GM03348 (cell line): ENCODE measurements around the gene MC1R.
"Not testable (repeated sequence)": the region's sequence is repeated elsewhere in the genome, so short reads cannot be mapped to it uniquely, and the experiment has no call there.

Experiments used
- DNase-seq: peaks from one replicate; pipeline ENCODE4 v3.0.0; 2012; ENCODE audit warnings: low spot score

The MC1R gene

DNA sequence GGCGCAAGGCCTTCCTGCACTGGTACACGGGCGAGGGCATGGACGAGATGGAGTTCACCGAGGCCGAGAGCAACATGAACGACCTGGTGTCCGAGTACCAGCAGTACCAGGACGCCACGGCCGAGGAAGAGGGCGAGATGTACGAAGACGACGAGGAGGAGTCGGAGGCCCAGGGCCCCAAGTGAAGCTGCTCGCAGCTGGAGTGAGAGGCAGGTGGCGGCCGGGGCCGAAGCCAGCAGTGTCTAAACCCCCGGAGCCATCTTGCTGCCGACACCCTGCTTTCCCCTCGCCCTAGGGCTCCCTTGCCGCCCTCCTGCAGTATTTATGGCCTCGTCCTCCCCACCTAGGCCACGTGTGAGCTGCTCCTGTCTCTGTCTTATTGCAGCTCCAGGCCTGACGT, 17.0 kb downstream of the MC1R start:
- DNase-seq: not testable (repeated sequence)

DNA sequence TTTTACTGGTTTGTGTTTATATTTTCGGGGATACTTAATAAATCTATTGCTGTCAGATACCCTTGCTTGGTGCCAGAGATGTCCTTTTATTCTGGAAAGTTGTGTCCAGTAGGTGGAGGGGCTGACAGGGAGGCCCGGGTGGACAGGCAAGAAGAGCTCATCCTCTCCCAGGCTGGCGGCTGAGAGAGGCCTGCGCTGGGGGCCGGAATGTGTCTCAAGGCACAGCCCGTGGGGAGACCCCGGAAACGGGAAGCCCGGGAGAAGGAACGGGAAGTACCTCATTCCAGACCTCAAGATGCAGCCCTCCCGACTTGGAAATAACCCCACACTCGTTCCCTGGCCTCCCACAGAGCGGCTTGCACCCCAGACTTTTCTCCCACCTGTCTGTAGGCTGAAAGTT, 17.4 kb downstream of the MC1R start:
- no peak for DNase-seq

DNA sequence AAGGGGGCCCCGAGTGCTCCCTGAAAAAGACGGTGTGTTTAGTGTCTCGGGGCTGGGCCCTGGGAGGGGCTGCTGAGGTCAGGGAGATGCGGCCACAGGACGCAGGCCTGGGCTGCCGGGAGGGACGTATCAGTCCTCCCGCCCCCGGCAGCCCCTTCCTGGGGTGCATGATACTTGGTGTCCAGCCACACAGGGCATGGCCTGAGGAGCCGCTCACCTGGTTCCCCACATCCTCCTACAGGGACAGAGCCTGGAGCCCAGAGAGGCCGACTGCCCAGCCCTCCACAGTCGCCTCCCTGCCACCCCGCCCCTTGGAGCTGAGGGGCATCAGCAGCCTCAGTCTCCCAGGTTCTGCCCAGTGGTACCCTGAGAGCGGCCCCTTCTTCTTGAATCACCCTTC, 17.8 kb downstream of the MC1R start:
- no peak for DNase-seq

DNA sequence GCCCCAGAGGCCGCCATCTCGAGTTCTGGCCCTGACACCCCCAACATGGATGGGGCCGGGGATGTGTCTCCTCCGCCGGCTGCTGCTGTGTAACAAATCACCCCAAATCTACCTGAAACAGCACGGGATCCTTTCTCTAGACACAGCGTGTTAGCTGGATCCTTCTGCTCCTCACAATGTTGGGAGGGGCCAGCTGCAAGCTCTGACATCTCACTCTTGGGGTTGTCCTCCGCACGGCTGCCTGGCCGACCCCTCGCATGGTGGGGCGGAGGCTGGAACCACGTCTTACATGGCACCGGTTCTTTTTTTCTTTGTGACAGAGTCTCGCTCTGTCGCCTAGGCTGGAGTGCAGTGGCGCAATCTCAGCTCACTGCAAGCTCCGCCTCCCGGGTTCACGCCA, 18.3 kb downstream of the MC1R start:
- no peak for DNase-seq

DNA sequence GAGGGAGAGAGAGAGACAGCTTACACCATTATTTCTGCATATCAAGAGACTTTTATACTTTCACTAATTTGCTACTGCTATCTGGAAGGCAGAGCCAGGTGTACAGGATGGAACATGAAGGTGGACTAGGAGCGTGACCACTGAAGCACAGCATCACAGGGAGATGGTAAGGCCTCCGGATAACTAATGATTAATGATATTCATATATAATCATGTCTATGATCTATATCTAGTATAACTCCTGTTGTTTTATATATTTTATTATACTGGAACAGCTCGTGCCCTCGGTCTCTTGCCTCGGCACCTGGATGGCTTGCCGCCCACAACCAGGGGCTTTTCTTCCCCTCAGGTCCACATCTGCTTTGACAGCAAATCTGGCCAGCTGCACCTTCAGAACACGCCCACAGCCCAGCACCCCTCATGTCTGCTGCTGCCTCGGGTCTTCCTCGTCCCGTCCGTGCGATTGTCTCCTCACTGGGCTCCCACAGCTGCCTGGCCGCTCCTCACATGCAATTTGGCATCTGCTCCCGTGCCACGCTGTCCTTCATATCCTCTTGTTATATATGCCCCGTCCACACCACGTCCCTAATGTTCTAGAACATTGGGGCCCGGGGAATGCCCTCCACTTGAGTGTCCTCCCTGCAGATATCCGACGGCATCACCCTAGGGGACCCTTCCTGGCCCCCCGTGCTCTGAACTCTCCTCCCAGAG, 19.7 kb downstream of the MC1R start:
- DNase-seq: no peak

DNA sequence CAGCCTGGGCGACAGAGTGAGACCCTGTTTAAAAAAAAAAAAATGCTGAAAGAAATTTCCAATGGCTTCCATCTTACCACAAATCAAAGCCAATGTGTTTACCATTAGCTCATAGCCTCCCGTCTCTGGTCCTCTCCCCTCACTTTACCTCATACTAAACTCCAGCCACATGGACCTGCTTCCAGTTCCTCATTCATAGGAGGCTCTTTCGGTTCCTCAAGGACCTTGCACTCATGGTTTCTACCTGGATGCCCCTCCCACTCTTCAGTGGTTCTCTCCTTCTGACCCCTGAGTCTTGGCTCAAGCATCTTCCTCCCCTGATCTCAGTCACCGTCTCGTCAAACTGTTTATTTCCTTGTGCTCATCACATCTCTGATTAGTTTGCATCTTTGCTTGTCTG, 26.1 kb downstream of the MC1R start:
- no peak for DNase-seq

DNA sequence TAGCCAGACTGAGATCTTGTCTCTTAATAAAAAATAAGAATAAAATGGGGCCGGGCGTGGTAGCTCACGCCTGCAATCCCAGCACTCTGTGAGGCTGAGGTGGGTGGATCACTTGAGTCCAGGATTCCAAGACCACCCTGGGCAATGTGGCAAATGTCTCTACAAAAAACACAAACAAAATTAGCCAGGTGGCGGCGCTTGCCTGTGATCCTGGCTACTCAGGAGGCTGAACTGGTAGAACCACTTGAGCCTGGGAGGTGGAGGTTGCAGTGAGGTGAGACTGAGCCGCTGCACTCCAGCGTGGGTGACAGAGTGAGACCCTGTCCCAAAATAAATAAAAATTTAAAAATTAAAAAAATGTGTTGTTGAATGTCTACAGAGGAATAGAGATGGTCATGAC, 27.0 kb downstream of the MC1R start:
- DNase-seq: no peak

DNA sequence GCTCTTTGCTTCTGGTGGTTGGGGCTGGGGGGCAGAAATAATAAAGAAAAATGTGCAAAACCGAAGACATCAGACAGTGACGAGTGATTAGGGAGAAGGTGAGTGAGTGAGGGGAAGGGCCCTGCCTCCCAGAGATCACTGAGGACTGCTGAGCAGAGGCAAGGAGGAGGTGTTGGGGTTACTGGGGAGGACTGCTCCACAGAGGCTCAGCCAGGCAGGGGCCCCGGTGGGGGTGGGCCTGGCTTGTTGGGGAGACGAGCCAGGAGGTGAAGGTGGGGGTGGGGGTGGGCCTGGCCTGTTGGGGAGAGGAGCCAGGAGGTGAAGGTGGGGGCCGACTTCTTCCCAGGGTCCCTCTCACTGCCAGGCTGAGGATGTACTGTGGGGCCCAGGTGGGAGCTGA, 27.9 kb downstream of the MC1R start:
- DNase-seq: no peak

DNA sequence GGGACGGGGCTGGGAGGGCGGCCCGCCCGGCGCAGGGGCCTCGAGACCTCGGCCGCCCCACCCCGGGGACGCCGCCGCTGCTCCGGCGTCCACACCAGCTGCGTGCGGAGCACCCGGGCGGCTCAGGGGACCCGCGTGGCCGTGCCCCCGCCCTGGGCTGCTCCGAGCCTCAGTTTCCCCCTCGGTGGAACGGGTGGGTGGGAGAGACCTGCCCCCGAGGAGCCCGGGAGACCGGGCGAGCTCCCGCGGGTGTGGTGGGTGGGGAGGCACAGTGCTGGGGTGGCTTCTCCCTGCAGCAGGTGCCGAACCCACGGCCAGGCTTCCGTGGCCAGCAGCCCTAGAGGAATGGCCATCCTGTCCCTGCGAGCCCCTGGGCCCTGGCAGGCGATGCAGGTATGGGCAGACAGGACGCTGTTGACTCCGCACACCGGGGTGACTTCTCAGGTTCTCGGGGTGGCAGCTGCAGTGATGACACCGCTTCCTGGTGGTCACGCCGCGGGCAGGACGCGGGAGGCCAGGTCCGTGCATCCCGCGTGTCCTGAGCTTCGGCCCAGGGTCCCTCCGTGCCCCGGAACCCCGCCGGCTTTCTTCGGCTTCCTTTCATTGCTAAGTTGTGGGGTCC, 30.6 kb downstream of the MC1R start:
- peak; percentile 55 for DNase-seq

DNA sequence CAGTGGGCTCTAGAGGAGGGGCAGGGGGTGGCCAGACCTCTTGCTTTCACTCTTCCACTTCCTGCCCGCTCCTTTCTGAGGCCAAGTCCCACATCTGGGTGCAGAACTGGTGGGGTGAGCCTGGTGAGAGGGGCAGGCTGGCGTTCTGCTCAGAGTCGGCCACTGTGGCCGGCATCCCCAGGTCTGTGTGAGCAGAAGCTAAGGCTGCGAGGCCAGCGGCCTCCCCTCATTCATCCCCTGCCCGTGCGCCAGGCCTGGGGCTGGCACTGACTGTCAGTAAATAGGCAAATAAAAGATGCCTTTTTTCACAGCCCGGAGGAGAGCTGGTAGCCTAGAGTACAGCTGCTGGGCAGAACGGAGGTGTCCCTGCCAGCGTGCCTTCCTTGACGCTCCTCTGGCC, 31.1 kb downstream of the MC1R start:
- DNase-seq: no peak

DNA sequence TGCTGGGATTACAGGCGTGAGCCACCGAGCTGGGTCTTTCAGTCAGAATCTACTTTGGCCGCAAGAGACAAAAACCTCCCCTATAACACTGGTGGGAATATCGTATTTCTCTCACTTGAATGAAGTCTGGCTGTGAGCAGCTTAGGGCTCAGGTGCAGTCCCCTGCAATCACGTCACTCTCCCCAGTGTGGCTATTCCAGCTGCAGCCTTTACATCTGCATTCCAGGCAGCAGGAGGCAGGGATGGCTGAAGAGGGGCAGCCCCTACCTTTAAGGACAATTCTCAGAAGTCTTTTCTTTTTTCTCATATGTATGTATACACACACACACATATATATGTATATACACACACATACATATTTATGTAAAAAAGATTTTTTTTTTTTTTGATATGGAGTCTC, 32.8 kb downstream of the MC1R start:
- no peak for DNase-seq

DNA sequence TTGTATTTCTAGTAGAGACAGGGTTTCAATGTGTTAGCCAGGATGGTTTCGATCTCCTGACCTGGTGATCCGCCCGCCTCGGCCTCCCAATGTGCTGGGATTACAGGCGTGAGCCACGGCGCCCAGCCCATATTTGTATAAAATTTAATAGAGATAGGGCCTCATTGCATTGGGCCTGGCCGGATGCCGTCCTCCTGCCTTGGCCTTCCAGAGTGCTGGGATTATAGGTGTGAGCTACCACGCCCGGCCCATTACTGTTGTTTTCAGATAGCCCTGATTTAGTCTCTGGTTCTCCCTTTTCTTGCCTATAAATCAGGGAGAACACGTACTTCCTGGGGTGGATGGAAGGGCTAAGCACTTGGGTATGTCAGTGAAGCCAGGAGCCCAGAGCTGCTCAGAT, 33.4 kb downstream of the MC1R start:
- DNase-seq: no peak

DNA sequence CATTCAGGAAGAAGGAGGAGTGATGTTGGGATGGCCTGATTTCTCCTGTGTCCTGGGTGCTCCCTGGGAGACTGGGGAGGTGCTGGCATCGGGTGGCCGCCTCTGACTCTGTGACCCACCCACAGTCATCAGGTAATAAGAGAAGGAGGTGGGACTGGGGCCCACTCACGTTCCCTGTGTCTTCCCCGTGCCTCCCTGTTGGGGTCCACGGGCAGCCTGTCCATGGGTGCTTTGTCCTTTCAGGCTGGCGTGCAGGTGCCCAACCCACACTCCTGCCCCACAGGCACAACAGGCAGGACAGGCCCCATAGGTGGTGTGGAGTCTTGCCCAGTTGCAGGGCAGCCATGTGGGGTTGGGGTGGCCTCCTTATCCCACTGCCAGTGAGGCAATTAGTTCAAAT, 33.9 kb downstream of the MC1R start:
- no peak for DNase-seq

DNA sequence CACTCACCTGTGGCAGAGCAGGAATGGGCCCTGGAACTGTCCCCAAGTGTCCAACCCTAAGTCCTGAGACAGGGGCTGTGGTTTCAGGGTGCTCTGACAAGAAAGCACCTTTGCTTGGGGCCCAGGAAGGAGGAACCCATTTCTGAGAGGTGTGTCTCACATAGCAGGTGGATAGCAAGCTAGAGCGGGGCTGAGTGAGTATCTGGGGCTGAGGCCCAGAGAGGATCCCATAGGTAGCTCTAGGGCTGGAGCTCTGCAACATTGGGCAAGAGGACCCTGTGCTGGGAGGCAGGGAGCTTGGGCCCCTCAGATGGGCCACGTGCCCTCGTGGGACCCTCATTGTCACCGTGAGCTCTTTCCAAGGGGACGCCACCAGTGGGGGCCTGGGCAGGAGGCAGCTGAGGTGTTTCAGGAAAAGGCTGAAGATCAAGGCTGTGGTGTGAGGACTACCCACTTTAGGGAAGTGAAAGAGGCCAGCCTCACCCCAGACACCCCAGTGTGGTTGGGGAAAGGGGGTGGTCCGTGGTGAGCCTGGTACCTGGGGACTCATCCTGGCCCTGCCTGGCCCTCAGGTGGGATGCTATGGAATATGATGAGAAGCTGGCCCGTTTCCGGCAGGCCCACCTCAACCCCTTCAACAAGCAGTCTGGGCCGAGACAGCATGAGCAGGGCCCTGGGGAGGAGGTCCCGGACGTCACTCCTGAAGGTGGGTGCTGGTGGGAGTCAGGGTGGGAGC, 35.2 kb downstream of the MC1R start:
- DNase-seq: no peak

DNA sequence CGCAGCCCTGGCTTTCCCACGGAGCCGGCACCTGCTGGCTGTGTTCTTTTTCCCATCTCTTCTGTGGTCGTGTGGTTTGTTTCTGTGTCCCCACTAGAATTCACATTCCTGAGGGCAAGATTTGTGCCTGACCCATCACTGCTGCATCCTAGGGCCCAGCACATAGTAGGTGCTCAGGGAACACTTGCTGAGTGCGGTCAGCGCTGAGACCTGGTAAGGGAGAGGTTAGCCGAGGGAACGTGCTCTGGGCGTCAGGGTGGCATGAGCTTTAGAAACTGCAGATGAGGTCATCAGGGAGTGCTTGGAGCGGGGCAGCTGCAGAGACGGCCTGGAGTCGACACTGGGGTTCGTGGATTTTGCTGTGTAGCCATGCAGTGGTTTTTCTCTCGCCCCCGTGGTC, 35.8 kb downstream of the MC1R start:
- no peak for DNase-seq

DNA sequence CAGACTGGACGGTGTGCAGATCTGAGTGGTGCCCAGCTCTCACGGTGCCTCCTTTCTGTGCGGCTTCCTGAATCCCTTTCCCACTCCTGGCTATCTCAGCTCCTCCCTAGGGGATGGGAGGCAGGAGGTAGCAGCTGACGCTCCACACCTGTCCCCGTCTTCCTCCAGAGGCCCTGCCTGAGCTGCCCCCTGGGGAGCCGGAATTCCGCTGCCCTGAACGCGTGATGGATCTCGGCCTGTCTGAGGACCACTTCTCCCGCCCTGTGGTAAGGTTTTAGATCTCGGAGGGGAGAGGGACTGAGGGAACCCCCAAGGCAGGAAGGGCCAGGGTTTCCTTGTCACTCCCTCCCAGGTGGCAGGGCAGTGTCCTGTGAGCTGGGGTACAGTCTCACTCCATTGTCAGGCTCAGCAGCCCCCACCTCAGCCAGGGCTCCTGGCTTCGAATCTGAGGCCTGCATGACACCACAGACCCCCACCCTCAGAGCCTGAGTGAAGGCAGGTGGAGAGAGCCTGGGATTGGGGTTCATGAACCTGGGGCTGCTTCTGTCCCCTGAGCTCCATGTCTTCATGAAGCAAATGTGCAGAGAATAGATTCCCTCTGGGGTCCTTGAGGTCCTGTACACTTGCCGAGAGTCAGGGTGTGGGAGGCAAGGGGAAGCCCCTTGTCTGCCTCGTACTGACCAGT, 36.5 kb downstream of the MC1R start:
- DNase-seq: no peak

DNA sequence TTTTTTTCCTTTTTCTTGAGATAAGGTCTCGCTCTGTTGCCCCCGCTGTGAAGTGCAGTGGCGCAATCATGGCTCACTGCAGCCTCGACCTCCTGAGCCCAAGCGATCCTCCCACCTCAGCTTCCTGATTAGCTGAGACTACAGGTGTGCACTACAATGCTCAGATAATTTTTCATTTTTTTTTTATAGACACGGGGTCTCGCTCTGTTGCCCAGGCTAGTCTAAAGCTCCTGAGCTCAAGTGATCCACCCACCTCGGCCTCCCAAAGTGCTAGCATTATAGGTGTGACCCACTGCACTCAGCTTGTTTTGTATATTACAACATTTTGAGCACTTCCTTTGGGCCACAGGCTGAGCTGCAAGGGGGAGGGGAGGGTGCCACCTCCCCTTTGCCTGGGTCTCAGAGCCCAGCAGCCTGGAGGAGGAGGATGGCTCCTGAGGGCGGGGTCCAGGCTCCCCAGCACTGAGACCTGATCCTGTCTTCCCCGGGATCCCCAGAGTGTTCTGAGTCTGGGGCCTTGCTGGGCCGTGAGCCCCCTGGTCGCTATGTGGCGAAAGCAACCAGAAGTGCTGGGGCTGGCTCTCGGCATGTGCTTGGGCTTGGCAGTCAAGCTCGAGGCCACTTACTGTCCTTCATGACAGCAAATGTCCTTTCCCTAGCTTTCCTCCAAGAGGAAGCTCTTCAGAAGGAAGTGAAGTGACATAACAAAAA, 38.0 kb downstream of the MC1R start:
- DNase-seq: no peak

DNA sequence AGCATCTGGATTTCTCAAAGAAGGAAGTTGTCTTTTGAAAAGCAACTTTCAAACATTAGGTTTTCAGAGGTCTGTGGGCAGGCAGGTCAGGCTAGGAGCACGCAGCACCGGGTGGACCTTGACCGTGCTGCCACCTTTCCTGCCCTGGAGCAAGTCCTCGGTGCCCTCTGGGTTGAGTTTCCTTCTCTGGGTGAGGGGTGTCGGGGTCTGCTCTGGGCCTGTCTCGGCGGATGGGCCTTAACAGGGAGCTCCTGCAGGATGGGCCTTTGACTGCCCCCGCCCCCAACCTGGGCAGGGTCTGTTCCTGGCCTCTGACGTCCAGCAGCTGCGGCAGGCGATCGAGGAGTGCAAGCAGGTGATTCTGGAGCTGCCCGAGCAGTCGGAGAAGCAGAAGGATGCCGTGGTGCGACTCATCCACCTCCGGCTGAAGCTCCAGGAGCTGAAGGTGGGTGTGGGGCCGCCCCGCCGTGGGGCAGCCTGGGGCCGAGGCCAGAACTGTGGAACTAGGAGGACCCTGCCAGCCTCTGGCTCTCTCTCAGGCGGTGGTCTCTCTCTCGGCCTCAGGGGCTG, 38.6 kb downstream of the MC1R start:
- DNase-seq: no peak

DNA sequence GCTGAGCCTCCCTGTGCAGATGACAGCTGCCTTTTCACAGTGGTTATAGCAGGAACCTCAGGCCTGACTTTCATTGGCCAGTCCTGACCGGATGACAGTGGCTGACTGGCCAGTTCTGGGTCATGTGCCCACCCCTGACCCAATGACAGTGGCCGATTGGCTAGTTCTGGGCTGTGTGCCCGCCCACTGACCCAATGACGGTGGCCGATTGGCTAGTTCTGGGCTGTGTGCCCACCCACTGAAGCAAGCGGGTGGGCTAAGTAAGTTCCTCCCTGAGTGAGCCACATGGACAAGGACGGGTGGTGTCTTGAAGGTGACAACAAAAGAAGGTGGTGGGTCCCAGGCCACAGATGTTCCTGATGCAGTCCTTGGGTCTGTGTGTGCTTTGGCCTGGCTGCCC, 39.4 kb downstream of the MC1R start:
- DNase-seq: peak; percentile 28

DNA sequence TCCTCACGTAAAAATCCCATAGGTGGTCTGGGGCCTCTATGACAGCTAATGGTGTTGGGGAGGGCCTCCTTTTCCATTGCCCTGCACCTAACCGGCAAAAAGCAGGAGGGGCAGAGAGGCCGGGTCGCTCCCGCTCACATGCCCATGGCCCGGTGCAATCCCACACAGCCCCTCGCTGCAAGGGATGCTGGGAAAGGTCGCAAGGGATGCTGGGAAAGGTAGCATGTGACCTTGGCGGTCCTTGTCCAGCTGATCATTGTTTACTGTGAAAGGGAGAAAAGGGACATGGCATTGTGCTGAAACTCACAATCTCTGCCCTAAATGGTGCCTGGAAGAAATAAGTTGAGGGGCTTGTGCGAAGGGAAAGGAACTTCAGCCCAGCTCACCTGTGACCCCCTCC, 39.9 kb downstream of the MC1R start:
- no peak for DNase-seq

DNA sequence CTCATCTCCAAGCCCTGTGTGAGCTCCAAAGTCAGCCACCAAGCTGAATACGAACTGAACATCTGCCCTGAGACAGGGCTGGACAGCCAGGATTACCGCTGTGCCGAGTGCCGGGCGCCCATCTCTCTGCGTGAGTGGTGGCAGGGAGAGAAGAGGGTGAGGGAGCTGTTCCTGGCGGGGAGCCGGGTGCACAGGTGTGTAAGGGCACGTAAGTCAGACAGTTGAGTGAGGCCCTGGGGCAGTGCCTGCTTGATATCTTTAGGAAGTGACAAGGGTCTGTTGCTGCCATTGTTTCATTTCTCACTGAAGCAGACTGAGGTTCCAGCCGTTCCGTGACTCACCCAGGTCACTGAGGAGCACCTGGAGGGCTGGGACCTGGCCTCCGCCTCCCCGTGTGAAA, 42.3 kb downstream of the MC1R start:
- no peak for DNase-seq

DNA sequence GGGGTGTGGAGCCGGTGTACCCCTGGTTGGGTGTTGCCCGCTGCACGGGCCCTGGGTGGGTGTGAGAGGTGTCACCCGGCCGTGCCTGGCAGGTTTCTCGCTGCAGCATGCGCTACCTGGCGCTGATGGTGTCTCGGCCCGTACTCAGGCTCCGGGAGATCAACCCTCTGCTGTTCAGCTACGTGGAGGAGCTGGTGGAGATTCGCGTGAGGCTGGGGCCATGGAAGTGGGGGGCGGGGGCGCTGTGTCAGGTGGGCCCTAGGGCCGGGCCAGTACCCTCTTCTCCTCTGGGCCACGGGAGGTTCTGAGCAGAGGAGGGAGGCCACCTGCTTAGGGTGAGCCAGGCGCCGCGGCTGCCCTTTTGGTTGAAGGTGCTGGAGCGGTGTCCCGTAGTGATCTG, 43.3 kb downstream of the MC1R start:
- no peak for DNase-seq
